Erythroblast (primary cell): ENCODE data around the gene ZNF343.

ENCODE experiments used
- GATA1 ChIP-seq: IDR thresholded peaks from 2 replicates; pipeline ENCODE4 v1.6.1; 2011; ENCODE audit warnings: low read depth, mild to moderate bottlenecking, control low read depth, low read length, moderate library complexity
- POLR2A ChIP-seq: IDR thresholded peaks from 2 replicates; pipeline ENCODE4 v1.6.1; 2011; ENCODE audit warnings: mild to moderate bottlenecking, low read length

DNA sequence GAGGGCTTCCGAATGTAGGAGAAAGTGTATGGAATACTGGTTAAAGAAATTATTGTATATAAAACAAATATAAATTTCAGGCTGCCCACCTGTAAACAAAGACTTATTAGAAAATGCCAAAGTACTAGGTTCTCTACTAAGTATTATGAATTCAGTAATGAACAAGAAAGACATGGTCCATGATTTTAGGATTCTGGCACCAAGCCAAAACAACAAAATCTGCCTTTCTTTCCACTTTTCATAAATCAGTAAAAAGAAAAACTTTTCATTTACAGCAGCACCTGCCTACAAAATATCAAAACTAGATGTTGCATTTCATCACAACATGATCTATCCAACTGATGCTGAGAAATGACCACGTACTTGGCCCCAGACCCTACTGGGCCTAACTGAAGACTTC lies 23.6 kb downstream of the ZNF343 start:
- TF ChIP-seq POLR2A: no peak
- no peak for TF ChIP-seq GATA1
